UCSD-AML1 (cell line): ENCODE measurements around the gene MARCHF2.
A peak's percentile ranks its signal among the peaks of the same experiment; 100 is the strongest.

ENCODE experiments used
- DNase-seq: peaks from one replicate; lab custom pipeline; 2025; ENCODE audit not compliant: unreplicated experiment; lab: John Stamatoyannopoulos, UW

Gene MARCHF2

DNA sequence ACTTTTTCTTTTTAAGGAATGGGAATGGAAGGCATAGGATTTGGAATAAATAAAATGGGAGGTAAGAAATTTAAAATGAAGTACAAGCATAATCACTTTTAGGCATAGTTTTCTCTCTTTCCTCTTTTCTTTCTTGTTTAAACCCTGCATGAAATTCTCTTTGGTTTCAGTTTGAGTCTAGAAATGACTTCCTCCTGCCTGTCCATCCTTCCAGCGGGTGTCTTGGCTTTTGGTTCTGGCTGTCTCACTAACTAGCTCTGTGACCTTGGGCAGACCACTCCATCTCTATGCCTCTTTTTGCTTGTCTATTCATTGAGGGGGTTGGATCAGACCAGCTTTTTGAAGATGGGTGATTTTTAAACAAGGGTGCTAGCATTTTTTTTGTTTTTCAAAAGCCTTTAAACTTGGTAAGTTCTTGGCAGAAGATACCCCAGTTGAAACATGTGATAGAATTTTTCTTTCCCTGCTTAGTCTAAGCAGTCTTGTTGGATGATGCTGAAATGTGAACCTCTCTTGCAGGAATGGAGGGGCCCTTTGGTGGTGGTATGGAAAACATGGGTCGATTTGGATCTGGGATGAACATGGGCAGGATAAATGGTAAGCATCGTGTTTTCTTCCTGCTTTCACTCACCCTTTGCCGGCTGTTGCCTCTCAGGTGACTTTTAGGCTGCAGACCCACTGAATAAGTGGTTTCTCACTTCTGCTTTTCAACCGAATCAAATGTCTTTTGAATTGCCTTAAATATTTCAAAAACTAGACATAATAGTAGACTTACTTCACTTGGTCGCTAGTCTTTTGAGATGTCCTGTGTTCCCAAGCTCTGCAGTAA is 60.8 kb downstream of the MARCHF2 start:
- no peak for DNase-seq

DNA sequence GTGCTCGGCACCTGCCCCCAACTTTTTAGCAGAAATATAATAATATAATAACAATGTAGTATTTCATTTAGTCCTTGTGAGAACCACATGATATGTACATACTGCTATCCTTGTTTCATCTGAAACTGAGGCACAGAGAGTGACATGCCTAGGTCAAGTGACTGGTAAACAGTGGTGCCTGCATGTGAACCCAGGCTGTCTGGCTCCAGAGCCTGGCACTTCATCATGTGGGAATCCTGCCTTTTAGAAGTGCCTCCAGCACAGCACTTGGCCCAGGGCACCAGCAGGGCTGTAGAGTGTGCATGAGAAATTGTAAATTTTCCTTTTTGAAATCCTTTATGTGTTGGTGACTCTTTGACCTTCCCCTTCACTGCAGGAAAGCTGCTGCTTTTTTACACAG is 61.9 kb downstream of the MARCHF2 start:
- no peak for DNase-seq

DNA sequence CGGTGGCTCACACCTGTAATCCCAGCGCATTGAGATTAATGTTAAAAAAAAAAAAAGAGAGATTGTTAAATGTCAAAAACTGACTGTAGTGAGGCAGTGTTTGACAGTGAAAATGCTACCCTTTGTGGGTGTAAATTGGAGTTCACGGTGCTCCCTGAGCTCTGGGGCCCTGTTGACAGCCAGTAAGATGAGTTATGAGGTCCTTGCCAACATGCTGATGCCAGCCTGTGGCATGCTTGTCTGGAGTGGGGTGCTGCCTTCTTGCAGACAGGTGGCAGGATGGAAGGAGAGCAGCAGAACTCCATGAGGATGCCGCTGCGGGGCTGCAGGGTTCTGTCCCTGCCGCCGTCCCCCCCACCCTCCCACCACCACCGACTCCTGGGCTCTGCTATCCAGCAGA is 63.4 kb downstream of the MARCHF2 start:
- no peak for DNase-seq

DNA sequence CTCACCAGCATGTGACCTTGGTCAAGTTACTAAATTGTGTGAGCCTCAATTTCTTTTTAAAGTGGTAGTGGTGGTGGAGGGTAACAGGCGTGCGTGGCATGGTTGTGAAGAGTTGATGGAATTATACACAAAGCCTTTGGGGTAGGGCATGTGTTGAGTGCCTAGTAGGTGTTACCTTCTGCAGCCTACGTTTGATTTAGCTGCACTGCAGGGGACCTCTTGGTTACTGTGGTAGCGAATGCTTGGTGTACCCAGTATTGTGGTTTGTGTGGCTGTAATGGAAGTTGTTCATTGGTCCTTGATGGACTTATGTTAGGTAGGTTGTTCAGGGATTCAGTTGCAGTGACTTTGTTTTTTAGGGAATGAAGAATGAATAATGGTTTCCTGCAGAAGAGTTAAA is 64.8 kb downstream of the MARCHF2 start:
- DNase-seq = no peak

DNA sequence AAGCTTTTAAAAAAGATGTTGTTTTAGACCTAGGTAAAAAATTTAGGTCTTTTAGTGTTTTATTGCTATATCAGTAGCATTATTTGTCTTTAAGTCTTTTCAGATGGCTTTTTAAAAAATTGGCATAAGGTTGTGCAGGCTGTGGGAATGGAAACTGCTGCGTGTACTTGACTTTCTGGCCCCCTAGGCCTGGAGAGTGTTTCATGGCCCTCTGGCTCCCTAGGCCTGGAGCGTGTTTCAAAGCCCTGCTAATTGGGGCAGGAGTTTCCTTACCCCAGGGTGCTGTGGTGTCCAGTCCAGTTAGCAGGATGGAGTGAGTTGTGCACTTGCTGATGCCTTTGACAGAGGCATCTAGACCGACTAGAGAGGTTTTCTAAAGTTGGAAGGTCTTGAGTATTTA is 65.5 kb downstream of the MARCHF2 start:
- DNase-seq = no peak

DNA sequence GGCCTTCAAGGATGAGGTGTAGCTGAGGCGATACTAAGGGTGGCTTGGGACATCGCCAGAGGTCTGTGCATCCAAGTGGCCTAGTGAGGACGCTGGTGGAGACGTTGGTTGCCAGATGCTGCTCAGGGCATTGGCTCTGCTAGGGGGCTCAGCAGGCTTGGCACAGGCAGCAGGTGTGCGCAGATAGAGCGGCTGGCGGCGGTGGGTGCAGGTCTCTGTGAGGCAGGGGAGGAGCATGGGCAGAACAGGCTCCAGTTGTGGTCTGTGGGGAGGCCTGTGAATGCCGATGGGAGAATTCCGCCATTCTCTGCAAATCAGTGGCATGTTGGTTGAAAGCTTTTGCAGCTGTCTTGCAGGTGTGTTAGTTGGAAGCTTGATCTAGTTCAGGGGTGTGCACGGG is 68.1 kb downstream of the MARCHF2 start:
- no peak for DNase-seq

DNA sequence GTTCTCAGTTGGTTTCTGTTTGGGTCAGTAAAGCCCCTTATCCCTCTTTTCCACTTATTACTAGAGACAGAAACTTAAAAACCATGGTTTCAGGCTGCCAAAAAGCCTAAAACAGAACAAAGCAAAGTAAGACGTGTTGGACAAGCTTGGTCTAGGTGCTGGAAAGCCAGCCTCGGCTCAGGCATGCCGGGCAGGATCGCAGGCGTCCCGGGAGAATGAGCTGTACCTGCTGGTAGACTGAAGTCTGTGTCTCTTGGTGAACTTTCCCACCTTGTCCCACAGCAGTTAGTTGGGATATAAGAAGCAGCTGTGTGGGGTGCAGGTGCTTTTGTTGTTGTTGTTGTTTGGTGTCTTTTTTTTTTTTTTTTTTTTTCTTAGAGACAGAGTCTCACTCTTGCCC is 68.5 kb downstream of the MARCHF2 start:
- no peak for DNase-seq

DNA sequence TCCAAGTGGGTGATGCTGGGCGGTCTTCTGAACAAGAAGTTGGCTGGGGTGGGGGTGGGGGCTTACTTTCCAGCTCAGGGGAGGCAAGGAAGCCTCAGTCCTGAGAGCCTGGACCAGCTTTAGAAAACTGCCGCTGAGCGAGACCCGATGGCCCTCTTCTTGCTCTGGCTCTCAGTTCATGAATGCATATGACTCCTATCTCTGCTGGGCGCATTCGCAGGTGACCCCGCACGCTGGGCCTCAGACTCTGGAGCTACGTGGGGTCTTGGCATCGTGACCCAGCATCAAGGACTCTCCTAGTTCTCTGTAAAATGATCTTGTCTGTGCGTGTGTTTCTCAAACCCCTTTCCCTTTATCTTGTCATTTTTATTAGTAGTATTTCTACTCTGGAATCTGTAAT is 69.6 kb downstream of the MARCHF2 start:
- no peak for DNase-seq

DNA sequence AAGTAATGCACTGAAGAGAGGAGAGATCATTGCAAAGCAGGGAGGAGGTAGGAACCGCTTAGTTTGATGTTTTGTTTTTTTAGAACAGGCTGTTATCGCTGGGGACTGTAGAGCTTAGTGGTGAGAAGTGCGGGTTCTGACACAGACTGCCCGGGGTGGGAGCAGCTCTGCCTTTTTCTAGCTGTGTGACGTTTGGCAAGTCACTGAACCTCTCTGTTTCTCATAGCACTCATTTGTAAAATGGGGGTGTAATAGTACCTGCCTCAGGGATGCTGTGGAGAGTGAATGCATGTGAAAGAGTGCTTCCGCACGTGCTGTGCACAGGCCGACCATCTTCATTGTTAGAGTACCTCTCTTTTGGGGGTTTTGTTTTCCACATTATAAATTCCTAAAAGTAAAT is 70.1 kb downstream of the MARCHF2 start:
- DNase-seq = no peak

DNA sequence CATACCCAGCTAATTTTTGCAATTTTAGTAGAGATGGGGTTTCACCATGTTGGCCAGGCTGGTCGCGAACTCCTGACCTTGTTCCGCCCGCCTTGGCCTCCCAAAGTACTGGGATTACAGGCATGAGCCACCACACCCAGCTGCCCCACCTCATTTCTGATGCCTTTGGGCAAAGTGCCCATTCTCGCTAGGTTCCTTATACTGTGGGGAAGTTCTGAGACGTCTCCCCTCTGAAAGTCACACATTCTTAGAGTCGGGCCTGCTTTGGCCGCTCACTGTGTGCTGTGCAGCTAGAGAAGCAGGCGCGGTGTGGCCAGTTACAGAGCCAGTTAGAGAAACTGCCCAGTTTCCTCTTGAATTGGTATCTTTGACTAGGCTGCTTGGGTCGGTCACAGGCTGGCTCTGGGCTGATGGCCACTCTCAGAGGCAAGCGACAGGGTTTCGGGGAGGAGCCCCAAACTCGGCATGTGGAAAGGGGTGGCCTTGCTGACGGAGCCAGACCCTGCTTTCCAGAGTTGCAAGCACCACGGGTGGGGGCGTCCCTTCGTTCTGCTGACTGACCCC is 71.3 kb downstream of the MARCHF2 start:
- DNase-seq = no peak

DNA sequence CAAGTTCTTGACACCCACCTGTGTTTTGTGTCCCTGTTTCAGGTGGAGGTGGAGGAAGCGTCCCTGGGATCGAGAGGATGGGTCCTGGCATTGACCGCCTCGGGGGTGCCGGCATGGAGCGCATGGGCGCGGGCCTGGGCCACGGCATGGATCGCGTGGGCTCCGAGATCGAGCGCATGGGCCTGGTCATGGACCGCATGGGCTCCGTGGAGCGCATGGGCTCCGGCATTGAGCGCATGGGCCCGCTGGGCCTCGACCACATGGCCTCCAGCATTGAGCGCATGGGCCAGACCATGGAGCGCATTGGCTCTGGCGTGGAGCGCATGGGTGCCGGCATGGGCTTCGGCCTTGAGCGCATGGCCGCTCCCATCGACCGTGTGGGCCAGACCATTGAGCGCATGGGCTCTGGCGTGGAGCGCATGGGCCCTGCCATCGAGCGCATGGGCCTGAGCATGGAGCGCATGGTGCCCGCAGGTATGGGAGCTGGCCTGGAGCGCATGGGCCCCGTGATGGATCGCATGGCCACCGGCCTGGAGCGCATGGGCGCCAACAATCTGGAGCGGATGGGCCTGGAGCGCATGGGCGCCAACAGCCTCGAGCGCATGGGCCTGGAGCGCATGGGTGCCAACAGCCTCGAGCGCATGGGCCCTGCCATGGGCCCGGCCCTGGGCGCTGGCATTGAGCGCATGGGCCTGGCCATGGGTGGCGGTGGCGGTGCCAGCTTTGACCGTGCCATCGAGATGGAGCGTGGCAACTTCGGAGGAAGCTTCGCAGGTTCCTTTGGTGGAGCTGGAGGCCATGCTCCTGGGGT is 72.7 kb downstream of the MARCHF2 start:
- no peak for DNase-seq

DNA sequence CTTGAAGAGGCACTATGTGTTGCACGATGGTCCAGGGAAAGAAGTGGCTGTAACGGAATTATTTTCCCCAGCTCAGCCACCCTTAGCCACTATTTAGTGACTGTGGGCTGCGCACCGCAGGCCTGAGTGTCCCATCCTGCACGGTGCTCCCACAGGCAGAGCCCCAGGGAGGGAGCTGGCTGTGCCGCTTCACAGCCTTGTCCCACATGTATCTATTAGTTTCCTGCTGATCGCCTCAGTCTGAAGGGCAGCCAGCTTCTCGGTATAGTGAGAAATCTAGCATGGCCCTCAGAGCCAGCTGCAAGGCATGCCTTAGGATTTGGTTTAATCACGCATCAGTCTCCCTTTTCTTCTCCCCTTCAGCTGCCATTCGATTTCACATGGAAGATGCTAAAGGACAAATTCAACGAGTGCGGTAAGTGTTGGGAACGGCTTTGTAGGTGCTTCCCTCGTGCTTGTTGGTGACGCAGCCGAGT is 73.6 kb downstream of the MARCHF2 start:
- DNase-seq = no peak

DNA sequence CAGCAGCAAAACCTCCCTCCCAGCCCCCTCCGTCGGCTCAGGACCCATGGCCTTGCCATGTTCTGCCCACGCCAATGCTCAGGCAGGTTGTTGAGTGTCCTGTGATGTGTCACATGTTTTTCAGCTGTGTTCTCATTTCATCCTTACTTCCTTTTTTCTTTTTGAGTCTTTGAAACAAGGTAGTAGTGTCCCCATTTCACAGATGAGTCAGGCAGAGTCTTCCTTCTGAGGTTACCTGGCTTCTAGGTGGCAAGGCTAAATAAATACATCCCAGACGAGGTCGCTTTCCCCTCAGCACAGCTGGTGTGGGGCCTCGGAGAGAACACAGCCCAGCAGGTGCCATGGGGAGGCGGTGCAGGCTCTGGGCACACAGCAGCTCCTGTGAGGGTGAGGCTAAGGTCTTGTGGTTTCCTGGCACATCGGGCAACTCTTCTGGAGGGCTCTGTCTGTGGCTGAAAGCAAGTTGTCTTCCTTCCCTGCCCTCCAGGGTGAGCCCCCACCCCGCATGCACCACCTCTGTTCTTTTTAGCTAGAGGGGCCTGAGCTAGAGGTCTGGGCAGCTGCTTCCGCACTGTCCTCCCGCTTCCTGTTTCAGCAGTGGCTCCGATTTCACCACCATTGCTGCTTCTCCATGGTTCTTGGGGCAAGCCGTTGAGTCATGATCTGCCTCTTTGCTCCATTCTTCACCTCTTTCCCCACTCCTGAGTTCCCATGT is 74.2 kb downstream of the MARCHF2 start:
- peak; percentile 81 for DNase-seq

DNA sequence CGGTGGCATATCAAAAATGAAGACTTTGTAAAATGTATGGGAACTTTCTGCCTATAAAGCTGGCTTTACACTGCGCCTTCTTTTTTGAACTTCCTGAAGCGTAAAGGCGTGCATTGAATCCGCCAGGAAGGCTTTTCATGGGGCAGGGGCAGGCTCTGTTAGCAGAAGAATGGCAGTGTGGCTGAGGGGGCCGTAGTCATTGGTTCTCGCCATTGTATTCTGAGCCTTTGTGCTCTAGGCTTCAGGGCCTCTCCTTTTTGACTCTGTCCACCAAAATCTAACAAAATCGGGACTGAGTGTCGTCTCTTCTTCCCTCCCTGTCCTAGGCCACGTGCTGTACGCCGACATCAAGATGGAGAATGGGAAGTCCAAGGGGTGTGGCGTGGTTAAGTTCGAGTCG is 75.3 kb downstream of the MARCHF2 start:
- DNase-seq = no peak
